Ramos (cell line): ENCODE measurements around the gene POLR3K.

ENCODE experiments used
- in situ Hi-C: fragments of 300-500 bp; cut with MboI; formaldehyde crosslinking; loops from one replicate; pipeline ENCODE4 v1.14.3; 2022; ENCODE audit warnings: low sequenced_read_pairs; ENCODE audit not compliant: unreplicated experiment

POLR3K gene

GRCh38 chr16:53346-54236 lies at the start of gene POLR3K, which contains the start of gene SNRNP25:
Gene POLR3K, minus strand, starts transcription at chr16:53608. Its CDS starts 22 bp downstream, at chr16:53586.
Gene SNRNP25, plus strand, starts transcription at chr16:53828. Its CDS starts 189 bp downstream, at chr16:54017.
- in situ Hi-C loops, result no loop called here

GRCh38 chr16:102060-102855 lies 48.9 kb upstream of the POLR3K start:
- in situ Hi-C loops, result no loop called here

- in situ Hi-C loops, result no loop called here
Observed at GRCh38 chr16:101586-101985, 48.2 kb upstream of the POLR3K start.

- in situ Hi-C loops, result no loop called here
Observed at GRCh38 chr16:100989-101388, 47.6 kb upstream of the POLR3K start.

GRCh38 chr16:97822-98221 lies 44.4 kb upstream of the POLR3K start:
- in situ Hi-C loops, result no loop called here

GRCh38 chr16:96935-97381 lies 43.5 kb upstream of the POLR3K start:
- in situ Hi-C loops, result no loop called here

- in situ Hi-C loops, result no loop called here
Observed at GRCh38 chr16:94918-95265, 41.5 kb upstream of the POLR3K start.

- in situ Hi-C loops, result no loop called here
Observed at GRCh38 chr16:92431-93339, 39.3 kb upstream of the POLR3K start.

- in situ Hi-C loops, result no loop called here
Observed at GRCh38 chr16:91484-91883, 38.1 kb upstream of the POLR3K start.

- in situ Hi-C loops, result no loop called here
Observed at GRCh38 chr16:89391-90302, 36.2 kb upstream of the POLR3K start.

- in situ Hi-C loops, result no loop called here
Observed at GRCh38 chr16:88613-89012, 35.2 kb upstream of the POLR3K start.

GRCh38 chr16:86483-86952 lies 33.1 kb upstream of the POLR3K start:
- in situ Hi-C loops, result no loop called here

- in situ Hi-C loops, result no loop called here
Observed at GRCh38 chr16:85865-86264, 32.5 kb upstream of the POLR3K start.

- in situ Hi-C loops, result no loop called here
Observed at GRCh38 chr16:85407-85782, 32.0 kb upstream of the POLR3K start.

- in situ Hi-C loops, result no loop called here
Observed at GRCh38 chr16:84718-85406, 31.5 kb upstream of the POLR3K start.

- in situ Hi-C loops, result no loop called here
Observed at GRCh38 chr16:83781-84615, 30.6 kb upstream of the POLR3K start.

GRCh38 chr16:83060-83603 lies 29.7 kb upstream of the POLR3K start:
- in situ Hi-C loops, result no loop called here
